IgD-negative memory B cell (primary cell): ENCODE results near the gene BRD1. TPM values are rescaled to one million over a fixed set of nuclear protein-coding genes. Genes with fewer than 3 reads are reported as not detected.

Experiments used
- H3K27ac Mint-ChIP-seq, 3 donors: one replicate each; pipeline ENCODE4 v1.8.0; 2020 to 2022; ENCODE audit warnings: mild to moderate bottlenecking in 3 of 3, mixed read lengths in 3 of 3, moderate library complexity in 1 of 3
- H3K27me3 Mint-ChIP-seq: one replicate; pipeline ENCODE4 v1.8.0; 2021; ENCODE audit warnings: mixed read lengths
- H3K36me3 Mint-ChIP-seq: one replicate; pipeline ENCODE4 v1.8.0; 2020; ENCODE audit warnings: mild to moderate bottlenecking, mixed read lengths
- H3K4me1 Mint-ChIP-seq, 3 donors: one replicate each; pipeline ENCODE4 v1.8.0; 2020 to 2022; ENCODE audit warnings: mixed read lengths in 3 of 3, mild to moderate bottlenecking in 1 of 3
- H3K4me3 Mint-ChIP-seq, 4 donors: one replicate each; pipeline ENCODE4 v1.8.0; 2020 to 2022; ENCODE audit warnings: mild to moderate bottlenecking in 4 of 4, mixed read lengths in 4 of 4, moderate library complexity in 3 of 4
- H3K9me3 Mint-ChIP-seq, 3 donors: one replicate each; pipeline ENCODE4 v1.8.0; 2020 to 2021; ENCODE audit warnings: mixed read lengths in 3 of 3, mild to moderate bottlenecking in 1 of 3
- polyA plus RNA-seq: library from polyadenylated mRNA; unstranded; fragments of 300-500 nt; fragmentation: Illumina TruSeq; gene quantifications from one replicate; pipeline ENCODE4 v1.2.3, GENCODE V29; 2021

The BRD1 gene
- polyA plus RNA-seq, 1 donor from 2014 or later = 3.1 TPM

DNA sequence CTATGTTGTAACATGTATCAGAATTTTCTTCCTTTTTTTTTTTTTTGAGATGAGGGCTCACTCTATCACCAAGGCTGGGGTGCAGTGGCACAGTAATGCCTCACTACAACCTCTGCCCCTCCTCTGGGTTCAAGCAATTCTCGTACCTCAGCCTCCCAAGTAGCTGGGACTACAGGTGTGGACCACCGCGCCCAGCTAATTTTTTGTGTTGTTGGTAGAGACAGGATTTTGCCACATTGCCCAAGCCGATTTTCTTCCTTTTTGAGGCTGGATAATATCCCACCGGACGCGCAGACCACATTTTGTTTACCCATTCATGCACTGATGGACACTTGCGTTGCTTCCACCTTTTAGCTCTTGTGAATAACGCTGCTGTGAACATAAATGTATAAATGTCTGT is 97.0 kb downstream of the BRD1 start:
- H3K36me3 Mint-ChIP-seq = no peaks in the 10 kb centered on the region
- no peak overlapping the region for H3K4me3 Mint-ChIP-seq
- no peak overlapping the region for H3K27ac Mint-ChIP-seq
- peaks cover 45% of the 10 kb centered on the region for H3K27me3 Mint-ChIP-seq
- peaks cover 0 to 3% (median 0%) of the 10 kb centered on the region in 3 donors for H3K9me3 Mint-ChIP-seq
- H3K4me1 Mint-ChIP-seq = peaks cover 0 to 3% (median 0%) of the 10 kb centered on the region in 3 donors

DNA sequence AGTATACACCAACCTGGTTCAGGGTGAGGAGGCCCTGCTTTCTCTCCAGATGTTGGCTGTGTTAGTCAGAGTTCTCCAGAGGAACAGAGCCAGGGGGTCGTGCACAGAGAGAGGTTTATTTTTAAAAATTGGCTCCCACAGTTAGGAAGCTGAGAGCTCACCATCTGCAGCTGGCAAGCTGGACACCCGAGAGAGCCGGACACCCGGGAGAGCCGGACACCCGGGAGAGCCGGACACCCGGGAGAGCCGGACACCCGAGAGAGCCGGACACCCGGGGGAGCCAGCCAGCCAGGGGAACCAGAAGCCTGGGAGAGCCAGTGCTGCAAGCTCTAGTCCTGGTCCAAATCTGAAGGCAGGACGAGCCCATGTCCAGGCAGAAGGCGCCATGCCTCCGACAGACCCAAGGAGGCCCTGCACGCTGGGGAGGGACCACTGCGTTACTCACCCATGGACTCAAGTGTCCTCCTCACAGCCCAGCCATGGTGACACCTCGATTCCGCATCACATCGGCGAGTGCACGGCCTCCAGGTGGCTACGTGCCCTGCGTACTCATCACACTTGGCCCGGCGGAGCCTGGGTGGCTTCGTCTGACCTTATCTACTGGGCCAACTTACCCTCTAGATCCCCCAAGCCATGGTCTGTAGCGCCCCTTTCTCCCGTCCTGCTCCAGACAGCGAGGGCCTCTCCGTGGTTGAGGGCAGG is 99.0 kb downstream of the BRD1 start:
- Mint-ChIP-seq H3K36me3 (no peaks in the 10 kb centered on the region), H3K27me3 (peaks cover 40% of the 10 kb centered on the region), H3K9me3 (peaks cover 0 to 3% (median 0%) of the 10 kb centered on the region in 3 donors), H3K27ac (no peak overlapping the region), H3K4me3 (no peak overlapping the region), H3K4me1 (peaks cover 3 to 7% (median 5%) of the 10 kb centered on the region in 3 donors)

DNA sequence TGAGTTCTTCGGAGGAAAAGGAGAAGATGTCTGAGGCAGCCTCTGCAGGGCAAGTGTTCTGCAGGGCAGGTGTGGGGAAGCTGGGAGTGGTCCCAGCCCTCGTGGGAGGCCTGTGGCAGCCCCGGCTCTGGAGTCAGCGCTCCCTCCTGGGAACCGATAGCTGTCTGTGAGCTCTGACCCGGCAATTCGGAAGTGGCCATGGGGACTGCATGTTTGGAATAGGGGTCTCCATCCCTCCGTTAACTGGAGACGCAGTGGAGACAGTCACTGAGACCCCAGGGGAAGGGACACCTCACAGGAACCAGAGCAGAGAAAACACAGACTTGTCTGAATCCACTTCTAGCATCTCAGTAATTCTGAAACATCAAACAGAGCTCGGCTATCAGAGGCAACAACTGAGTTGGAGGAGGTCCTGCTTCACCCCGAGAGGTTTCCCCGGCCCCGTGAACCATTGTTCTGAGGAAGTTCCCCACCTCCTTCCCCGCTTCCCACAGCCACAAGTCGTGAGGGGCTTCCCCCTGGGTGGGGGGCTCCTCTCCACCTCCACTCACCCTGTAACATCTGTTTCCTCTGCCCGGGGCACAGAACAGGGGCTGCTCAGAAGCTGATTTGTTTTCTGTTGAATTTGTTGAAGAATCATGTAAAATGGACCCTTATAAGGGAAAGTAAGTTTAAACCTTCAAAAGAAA is 99.6 kb downstream of the BRD1 start:
- no peak overlapping the region for H3K27ac Mint-ChIP-seq
- H3K4me3 Mint-ChIP-seq = peak overlapping the region in 1 of 4 donors; percentile 52
- H3K36me3 Mint-ChIP-seq = no peaks in the 10 kb centered on the region

DNA sequence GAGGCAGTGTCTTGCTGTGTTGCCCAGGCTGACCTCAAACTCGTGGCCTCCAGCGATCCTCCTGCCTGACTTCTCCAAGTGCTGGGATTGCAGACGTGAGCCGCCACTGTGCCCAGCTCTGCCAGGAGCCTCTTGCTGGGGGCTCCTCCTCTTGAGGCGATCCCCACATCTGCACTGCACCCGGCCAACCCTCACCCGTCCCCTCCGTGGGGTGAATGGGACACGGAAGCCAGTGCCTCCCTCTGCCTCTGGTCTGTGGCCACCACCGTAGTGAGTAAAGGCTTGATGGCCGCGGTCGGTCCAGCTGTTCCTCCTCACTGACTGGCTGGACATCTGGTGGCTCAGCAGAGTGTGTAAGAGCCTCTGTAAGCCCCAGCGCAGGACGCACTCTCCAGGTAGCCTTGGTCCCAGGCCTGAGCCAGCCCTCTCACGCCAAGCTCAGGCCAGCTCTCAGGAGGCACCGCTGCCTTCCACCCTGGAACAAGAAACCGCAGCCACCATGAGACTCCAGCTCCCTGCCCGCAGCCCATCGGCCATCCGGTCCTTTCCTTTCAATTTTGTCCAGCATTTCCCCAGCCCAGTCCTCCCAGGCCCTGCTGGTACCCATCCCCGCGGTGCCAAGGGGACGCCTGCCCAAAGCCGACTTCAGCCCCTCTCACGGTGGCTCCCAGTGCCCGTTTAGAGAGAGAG is 100.3 kb downstream of the BRD1 start:
- Mint-ChIP-seq H3K9me3 (no peaks in the 10 kb centered on the region), H3K4me3 (peak overlapping the region in 1 of 4 donors; percentile 41), H3K27ac (no peak overlapping the region), H3K4me1 (peaks cover 3 to 7% (median 6%) of the 10 kb centered on the region in 3 donors), H3K27me3 (peaks cover 36% of the 10 kb centered on the region), H3K36me3 (no peaks in the 10 kb centered on the region)

More for the DNA sequence above, 99.6 kb downstream of the BRD1 start:
- H3K4me1 Mint-ChIP-seq = peaks cover 3 to 7% (median 6%) of the 10 kb centered on the region in 3 donors
- H3K27me3 Mint-ChIP-seq = peaks cover 39% of the 10 kb centered on the region
- peaks cover 0 to under 1% (median 0%) of the 10 kb centered on the region in 3 donors for H3K9me3 Mint-ChIP-seq

DNA sequence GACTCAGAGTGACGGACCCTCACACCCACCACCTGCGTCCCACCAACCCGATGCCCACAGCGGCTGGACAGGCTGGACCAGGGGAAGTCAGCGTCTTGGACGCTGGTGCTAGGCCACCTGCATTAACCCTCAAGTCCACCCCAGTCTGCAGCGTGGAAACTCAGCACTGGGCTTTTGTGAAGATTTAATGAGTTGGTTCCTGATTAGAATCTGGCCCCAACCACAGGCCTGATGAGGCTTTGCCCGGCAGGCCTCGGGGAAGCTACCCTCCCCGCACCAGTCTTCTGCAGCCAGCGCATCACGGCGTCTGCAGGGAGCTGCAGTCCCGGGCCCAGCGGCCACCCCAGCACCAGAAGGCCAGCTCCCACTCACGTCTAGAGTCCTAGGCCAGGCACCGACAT is 101.0 kb downstream of the BRD1 start:
- H3K4me1 Mint-ChIP-seq = peaks cover 3 to 7% (median 6%) of the 10 kb centered on the region in 3 donors
- H3K36me3 Mint-ChIP-seq = no peaks in the 10 kb centered on the region
- no peaks in the 10 kb centered on the region for H3K9me3 Mint-ChIP-seq
- peaks cover 33% of the 10 kb centered on the region for H3K27me3 Mint-ChIP-seq
- H3K4me3 Mint-ChIP-seq = no peak overlapping the region
- H3K27ac Mint-ChIP-seq = no peak overlapping the region

DNA sequence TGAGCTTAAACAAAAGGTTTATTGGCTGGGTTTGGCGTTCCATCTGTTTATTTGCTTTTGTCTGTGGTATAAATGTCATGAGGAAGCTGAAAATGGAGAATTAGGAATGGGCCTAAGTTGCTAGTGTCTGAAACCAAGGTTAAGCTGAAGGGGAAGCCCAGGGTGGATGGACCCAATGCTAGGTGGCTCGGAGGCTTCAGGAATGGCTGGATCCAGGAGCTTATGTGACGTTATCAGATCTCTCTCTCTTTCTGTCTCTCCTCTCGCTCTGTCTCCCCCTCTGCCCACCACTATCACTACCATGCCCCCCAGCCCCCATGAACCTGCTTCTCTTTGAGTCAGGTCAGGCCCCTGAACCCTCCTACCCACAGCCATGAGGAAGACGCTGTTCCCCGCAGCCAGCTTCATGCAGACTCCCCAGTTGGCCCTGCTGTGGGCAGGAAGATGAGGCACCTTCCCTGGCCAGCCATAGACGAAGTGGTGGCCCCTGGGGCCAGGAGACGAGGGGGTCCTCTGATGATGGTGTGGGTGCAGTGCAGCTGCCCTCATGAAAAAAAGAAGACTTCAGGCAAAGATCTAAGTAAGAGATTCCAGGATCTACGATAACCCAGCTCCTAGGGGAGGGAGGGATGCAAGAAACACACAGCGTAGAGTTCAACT is 101.5 kb downstream of the BRD1 start:
- Mint-ChIP-seq H3K27ac (no peak overlapping the region), H3K4me3 (no peak overlapping the region)

DNA sequence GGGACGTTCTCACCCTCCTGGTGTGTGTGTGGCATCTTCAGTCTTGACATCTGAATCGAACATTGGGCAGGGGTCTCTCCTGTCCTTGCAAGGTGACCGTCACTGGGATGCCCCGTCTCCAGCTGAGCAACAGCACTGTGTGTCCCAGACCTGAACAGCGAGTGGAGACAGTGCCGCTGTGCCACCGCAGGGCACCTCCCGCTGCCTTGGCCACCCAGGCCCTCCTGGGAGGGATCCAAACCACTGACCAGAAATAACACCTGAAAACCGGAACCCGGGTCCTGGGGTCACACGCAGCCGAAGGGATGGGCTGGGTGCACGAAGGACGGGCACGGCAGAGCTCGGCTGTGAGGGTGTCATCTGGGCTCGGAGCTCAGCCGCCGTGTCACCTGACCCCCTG is 102.2 kb downstream of the BRD1 start:
- H3K9me3 Mint-ChIP-seq = no peaks in the 10 kb centered on the region
- no peaks in the 10 kb centered on the region for H3K36me3 Mint-ChIP-seq
- H3K27ac Mint-ChIP-seq = no peak overlapping the region
- H3K27me3 Mint-ChIP-seq = peaks cover 24% of the 10 kb centered on the region
- H3K4me1 Mint-ChIP-seq = peaks cover 3 to 7% (median 6%) of the 10 kb centered on the region in 3 donors
- peak overlapping the region in 1 of 4 donors; percentile 33 for H3K4me3 Mint-ChIP-seq

More for the DNA sequence above, 101.5 kb downstream of the BRD1 start:
- Mint-ChIP-seq H3K4me1 (peaks cover 3 to 7% (median 6%) of the 10 kb centered on the region in 3 donors), H3K36me3 (no peaks in the 10 kb centered on the region), H3K27me3 (peaks cover 30% of the 10 kb centered on the region), H3K9me3 (no peaks in the 10 kb centered on the region)

DNA sequence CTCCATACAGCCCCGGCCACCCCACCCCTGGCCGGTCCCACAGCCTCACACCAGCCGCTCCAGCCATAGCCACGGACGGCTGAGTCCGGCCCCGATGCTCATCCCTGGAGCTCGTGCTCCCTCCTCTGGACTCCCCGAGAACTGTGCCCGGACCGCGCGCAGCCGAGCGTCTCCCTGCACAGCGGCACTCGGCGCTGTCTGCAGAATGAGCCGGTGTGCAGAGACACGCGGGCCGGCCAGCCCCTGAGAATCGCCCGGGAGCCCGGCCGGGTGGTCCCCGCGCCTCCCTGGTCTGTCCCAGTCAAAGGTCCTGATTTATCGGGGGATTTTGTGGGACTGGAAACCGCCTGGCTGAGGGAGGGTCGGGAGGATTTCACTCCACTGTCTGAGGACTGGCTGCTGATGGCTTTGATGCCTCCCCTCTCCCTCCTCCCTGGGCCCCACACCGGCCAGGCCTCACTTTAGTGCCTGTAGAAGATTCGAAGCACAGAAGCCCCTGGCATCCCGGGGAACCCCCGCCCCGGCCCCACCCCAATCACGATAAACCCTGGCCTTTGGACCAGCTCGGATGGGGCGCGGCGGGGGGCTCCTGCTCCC is 102.7 kb downstream of the BRD1 start:
- Mint-ChIP-seq H3K27ac (no peak overlapping the region), H3K27me3 (peaks cover 21% of the 10 kb centered on the region), H3K9me3 (no peaks in the 10 kb centered on the region), H3K4me3 (peak overlapping the region in 3 of 4 donors; percentile 57 to 81 (median 63)), H3K4me1 (peaks cover 3 to 7% (median 6%) of the 10 kb centered on the region in 3 donors), H3K36me3 (no peaks in the 10 kb centered on the region)

DNA sequence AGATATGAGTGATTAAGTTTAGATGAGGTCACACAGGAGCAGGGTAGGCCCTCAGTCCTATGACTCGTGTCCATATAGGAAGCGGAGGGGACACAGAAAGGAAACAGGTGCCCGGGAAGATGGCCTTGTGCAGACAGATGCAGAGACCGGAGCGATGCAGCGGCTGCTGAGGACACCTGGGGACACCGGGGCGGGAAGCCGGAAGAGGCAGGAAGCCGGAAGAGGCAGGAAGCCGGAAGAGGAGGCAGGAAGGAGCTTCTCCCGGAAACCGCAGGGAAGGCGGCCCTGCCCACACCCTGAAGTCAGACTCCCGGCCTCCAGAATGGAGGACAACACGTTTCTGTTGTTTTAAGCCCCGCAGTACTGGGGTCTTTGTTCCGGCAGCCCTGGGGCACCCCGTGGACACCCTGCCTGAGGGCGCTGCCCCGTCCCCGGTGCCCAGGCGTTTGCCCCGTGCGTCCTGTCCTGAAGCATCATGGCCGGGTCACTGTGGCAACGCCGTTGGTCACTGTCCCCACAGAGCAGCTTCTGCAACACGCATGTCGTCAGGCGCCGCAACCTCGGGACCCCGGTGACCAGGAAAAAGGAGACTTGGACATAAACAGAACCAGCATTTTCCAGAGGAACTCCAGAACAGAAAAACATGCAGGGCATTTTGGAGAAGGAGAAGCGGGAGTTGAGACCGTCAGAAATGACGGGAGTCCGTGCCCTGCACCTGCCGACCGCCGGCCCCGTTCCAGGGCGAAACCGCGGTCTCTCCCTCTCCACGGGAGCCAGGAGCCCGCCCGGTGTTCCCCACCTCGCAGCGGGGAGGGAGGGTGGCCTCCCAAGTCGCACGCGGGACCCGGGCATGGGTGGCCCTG is 103.4 kb downstream of the BRD1 start:
- peaks cover 3 to 7% (median 6%) of the 10 kb centered on the region in 3 donors for H3K4me1 Mint-ChIP-seq
- no peak overlapping the region for H3K27ac Mint-ChIP-seq

DNA sequence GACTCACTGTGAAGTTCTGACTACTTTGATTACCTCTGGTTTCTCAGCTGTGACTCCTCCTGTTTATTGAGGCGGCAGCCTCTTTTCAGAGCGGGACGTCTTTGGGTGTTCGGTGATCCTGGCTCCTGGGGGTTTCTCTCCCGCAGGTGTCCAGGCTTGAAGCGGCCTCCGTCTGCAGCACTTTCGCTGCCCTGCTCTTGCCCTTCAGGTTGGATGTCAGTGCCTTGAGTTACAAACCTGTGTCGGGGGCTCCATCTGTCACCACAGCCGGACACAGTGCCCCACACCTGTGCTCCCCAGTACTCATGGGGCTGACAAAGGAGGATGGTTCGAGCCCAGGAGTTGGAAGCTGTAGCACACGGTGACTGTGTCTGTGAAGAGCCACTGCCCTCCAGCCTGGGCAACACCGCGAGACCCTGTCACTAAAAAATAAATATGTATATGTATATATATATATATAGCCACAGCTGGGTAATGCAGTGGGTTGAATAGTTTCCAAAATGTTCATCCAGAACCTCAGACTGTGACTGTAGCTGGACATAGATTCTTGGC is 104.1 kb downstream of the BRD1 start:
- H3K36me3 Mint-ChIP-seq = no peaks in the 10 kb centered on the region
- peaks cover 22% of the 10 kb centered on the region for H3K27me3 Mint-ChIP-seq
- peaks cover 3 to 7% (median 6%) of the 10 kb centered on the region in 3 donors for H3K4me1 Mint-ChIP-seq
- H3K9me3 Mint-ChIP-seq = no peaks in the 10 kb centered on the region
- peak overlapping the region; percentile 75 to 94 (median 87) for H3K4me3 Mint-ChIP-seq
- no peak overlapping the region for H3K27ac Mint-ChIP-seq

More for the DNA sequence above, 103.4 kb downstream of the BRD1 start:
- Mint-ChIP-seq H3K4me3 (peak overlapping the region; percentile 75 to 94 (median 87)), H3K27me3 (peaks cover 21% of the 10 kb centered on the region), H3K9me3 (no peaks in the 10 kb centered on the region), H3K36me3 (no peaks in the 10 kb centered on the region)

Other genes starting within 250 kb of the BRD1 start
- 5.0 TPM for gene ZBED4, start 26.0 kb upstream of the BRD1 start, polyA plus RNA-seq
- 13.4 TPM for gene ALG12, start 90.6 kb upstream of the BRD1 start, polyA plus RNA-seq
- 29.7 TPM for gene CRELD2, start 90.8 kb upstream of the BRD1 start, polyA plus RNA-seq
- gene PIM3, start 132.9 kb upstream of the BRD1 start, polyA plus RNA-seq = 47.1 TPM
- gene IL17REL, start 184.9 kb upstream of the BRD1 start, polyA plus RNA-seq = not detected
- not detected for gene TTLL8, start 230.4 kb upstream of the BRD1 start, polyA plus RNA-seq